Choroid plexus epithelial cell (primary cell): ENCODE measurements around the gene GABRG3.

Experiments
- DNase-seq: peaks from one replicate; pipeline ENCODE4 v3.0.0-alpha.2; 2010; ENCODE audit warnings: low read depth
- H3K4me3 ChIP-seq: 2 replicates; pipeline ENCODE4 v1.5.1; 2011; ENCODE audit warnings: low read depth, mild to moderate bottlenecking, control low read depth, low read length, moderate library complexity
- TF ChIP-seq, protein P1 (sequence below): conservative IDR thresholded peaks from 2 replicates; pipeline ENCODE4 v1.5.1; 2011; ENCODE audit warnings: low read depth, mild to moderate bottlenecking, control low read depth, inconsistent platforms, low read length, moderate library complexity

GABRG3 gene

GRCh38 chr15:27498700-27499099 is 527.7 kb downstream of the GABRG3 start:
- TF ChIP-seq, protein P1, sequence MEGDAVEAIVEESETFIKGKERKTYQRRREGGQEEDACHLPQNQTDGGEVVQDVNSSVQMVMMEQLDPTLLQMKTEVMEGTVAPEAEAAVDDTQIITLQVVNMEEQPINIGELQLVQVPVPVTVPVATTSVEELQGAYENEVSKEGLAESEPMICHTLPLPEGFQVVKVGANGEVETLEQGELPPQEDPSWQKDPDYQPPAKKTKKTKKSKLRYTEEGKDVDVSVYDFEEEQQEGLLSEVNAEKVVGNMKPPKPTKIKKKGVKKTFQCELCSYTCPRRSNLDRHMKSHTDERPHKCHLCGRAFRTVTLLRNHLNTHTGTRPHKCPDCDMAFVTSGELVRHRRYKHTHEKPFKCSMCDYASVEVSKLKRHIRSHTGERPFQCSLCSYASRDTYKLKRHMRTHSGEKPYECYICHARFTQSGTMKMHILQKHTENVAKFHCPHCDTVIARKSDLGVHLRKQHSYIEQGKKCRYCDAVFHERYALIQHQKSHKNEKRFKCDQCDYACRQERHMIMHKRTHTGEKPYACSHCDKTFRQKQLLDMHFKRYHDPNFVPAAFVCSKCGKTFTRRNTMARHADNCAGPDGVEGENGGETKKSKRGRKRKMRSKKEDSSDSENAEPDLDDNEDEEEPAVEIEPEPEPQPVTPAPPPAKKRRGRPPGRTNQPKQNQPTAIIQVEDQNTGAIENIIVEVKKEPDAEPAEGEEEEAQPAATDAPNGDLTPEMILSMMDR = no peak
- no peak for DNase-seq
- no peak overlapping the region for H3K4me3 ChIP-seq

DNA sequence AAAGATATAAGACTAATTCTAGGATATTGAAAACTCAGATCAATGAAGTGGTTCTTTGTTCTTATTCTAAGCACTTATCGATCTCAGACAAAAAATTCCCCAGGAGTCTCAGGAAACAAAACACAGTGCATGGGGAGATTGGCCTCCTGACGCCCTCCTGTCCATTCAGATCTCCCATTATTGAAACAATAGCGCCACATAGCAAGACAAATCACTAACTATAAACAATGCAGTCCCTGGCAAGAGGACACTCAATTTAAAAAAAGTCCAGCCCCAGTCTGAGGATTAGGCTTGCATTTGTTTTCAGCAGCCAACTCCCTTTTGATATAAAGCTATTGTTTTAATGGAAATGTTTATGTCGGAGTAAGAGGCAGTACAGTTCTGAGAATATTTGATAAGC is 528.2 kb downstream of the GABRG3 start:
- TF ChIP-seq, protein P1 = no peak
- no peak for DNase-seq
- H3K4me3 ChIP-seq = no peak overlapping the region

GRCh38 chr15:27499719-27500118 is 528.7 kb downstream of the GABRG3 start:
- DNase-seq = no peak
- TF ChIP-seq, protein P1 = no peak
- no peak overlapping the region for H3K4me3 ChIP-seq

- no peak for DNase-seq
- H3K4me3 ChIP-seq = no peak overlapping the region
- TF ChIP-seq, protein P1 = no peak
Observed at GRCh38 chr15:27500206-27500605, 529.2 kb downstream of the GABRG3 start.

GRCh38 chr15:27506752-27507151 is 535.8 kb downstream of the GABRG3 start:
- H3K4me3 ChIP-seq = no peak overlapping the region
- no peak for DNase-seq
- TF ChIP-seq, protein P1 = no peak

- no peak overlapping the region for H3K4me3 ChIP-seq
- TF ChIP-seq, protein P1 = no peak
- DNase-seq = no peak
Observed at GRCh38 chr15:27509014-27509413, 538.0 kb downstream of the GABRG3 start.

DNA sequence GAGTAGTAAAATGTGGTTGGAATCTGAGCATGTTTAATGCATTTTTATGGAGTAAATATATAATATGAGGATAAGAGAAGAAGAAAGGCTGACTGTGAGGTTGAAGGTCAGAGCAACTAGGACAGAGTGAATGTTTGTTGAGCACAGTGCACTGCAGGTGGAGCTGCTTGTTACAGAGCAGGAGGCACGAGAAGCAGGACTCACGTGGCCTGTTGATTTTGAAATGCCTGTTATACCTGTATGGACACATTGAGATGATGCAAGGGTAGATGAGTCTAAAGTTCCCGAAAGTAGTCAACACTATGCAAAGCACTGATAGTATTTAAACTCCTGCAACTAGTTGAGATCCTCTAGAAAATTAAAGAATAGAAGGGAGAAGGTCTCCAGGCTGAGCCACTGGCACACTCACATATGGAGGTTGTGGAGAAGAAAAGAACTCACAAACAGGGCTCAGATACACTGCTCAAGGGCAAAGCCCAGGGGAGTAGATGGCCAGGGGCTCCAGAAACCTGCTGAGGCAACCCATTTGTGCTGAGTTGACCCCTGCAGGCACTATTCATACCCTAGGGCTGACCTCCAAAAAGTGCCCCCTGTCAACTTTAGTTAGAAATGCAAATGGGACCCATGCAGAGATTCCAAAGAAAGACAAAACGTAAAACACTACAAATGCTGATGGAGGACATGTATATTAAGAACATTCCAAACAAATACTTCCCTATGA is 541.5 kb downstream of the GABRG3 start:
- H3K4me3 ChIP-seq = no peak overlapping the region
- TF ChIP-seq, protein P1 = no peak
- no peak for DNase-seq
